Activated CD8-positive, alpha-beta memory T cell treated with anti-CD3 and anti-CD28 coated beads, Interleukin-2, amount 50 U/mL, for 48 hours (primary cell): ENCODE data around the gene IRAG1.

ENCODE experiments used
- DNase-seq: peaks from one replicate; pipeline ENCODE4 v3.0.0-alpha.2; 2020

Gene IRAG1

GRCh38 chr11:10645212-10645795 is 48.3 kb downstream of the IRAG1 start:
- no peak for DNase-seq
